ENCODE measurements around the gene LMBR1L. TPM values are rescaled to one million over a fixed set of nuclear protein-coding genes. Genes with fewer than 3 reads are reported as not detected.

The LMBR1L gene
- total and polyA plus RNA-seq, 2 of the 13 experiments (the other 11 are each of a cell fraction or from before 2014, with no cell fraction given), result 12.2 to 65.9 TPM

DNA sequence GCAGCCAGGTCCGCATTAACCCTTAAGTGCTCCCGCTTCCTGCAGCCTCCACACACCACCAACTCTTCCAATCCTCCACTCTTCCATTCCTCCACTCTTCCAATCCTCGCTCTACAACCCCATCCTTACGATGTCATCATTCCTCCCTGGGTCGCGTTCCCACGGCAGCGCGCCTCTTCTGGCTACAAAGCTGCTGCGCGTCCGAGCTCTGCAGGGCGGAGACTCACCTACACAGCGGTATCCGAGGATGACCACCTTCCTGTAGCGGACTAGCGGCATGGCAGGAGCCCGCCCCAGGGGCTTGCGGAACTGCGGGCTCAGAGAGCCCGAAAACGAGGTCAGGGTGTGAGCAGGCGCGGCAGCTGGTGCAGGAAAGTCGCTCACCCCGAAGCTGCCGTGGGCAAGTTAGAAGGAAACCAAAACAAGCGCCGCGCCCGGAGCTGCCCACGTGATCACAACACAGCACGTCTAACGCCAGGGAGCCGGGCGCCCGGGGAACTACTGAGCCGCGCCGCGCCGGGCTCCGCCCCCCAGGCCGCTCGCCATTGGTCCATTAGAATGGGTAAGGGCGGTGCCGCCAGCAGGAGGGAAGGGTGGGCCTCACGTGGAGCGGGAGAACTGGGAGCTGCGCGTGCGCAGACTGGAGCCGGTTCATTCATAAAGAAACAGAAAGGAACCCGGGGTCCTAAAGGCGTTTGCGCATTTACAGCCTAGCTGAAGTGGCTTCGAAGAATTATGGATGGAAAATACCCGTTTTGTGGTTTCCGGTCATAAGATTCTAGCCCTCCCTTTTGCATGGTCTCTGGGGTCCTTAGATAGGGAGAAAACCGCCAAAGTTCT, 40.9 kb downstream of the LMBR1L start, which contains the start of gene RHEBL1 (continued):
- no peak for TF ChIP-seq ZNF597 (CRISPR knock-in tag; IDR thresholded peaks at IDR 0.05)
- no peak for TF ChIP-seq ZNF546 (CRISPR knock-in tag; conservative IDR thresholded peaks at IDR 0.05)
- TF ChIP-seq JARID2 (CRISPR knock-in tag; IDR thresholded peaks at IDR 0.05; ENCODE audit: insufficient replicate concordance), result no peak
- TF ChIP-seq SP4 (CRISPR knock-in tag; IDR thresholded peaks at IDR 0.05), result peak; percentile 52; the same call in 1 of the 2 replicates
- TF ChIP-seq, protein P1, sequence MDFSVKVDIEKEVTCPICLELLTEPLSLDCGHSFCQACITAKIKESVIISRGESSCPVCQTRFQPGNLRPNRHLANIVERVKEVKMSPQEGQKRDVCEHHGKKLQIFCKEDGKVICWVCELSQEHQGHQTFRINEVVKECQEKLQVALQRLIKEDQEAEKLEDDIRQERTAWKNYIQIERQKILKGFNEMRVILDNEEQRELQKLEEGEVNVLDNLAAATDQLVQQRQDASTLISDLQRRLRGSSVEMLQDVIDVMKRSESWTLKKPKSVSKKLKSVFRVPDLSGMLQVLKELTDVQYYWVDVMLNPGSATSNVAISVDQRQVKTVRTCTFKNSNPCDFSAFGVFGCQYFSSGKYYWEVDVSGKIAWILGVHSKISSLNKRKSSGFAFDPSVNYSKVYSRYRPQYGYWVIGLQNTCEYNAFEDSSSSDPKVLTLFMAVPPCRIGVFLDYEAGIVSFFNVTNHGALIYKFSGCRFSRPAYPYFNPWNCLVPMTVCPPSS (IDR thresholded peaks at IDR 0.05), result no peak
- TF ChIP-seq ZNF3 (CRISPR knock-in tag; IDR thresholded peaks at IDR 0.05), result no peak
- TF ChIP-seq HNRNPL (IDR thresholded peaks at IDR 0.05; ENCODE audit: low read depth, low read length), result 0 out of 2 replicates have a peak, but pooled peaks have one; percentile 55
- no peak for TF ChIP-seq ZNF253 (CRISPR knock-in tag; IDR thresholded peaks at IDR 0.05; ENCODE audit: borderline replicate concordance)
- no peak for TF ChIP-seq NFE2L2 (IDR thresholded peaks at IDR 0.05; ENCODE audit: low read length)
- peak; percentile 73 for TF ChIP-seq XRCC5 (optimal IDR thresholded peaks at IDR 0.05; ENCODE audit: low read length)
- TF ChIP-seq ZBED4 (CRISPR knock-in tag; IDR thresholded peaks at IDR 0.05; ENCODE audit: borderline replicate concordance), result no peak
- no peak for TF ChIP-seq IKZF4 (CRISPR knock-in tag; IDR thresholded peaks at IDR 0.05; ENCODE audit: borderline replicate concordance, low read depth, not compliant biosample characterization)
- peak; percentile 78; the same call in 1 of the 2 replicates for TF ChIP-seq ZNF749 (CRISPR knock-in tag; IDR thresholded peaks at IDR 0.05; ENCODE audit: borderline replicate concordance)
- no peak for TF ChIP-seq ZNF776 (CRISPR knock-in tag; IDR thresholded peaks at IDR 0.05)
- TF ChIP-seq RFXAP (CRISPR knock-in tag; IDR thresholded peaks at IDR 0.05; ENCODE audit: borderline replicate concordance), result peak; percentile 82
- TF ChIP-seq FOXK2 (IDR thresholded peaks at IDR 0.05), result peak; percentile 81; the same call in 1 of the 2 replicates
- TF ChIP-seq ZBTB26 (CRISPR knock-in tag; IDR thresholded peaks at IDR 0.05; ENCODE audit: borderline replicate concordance), result no peak
- 0 out of 2 replicates have a peak, but pooled peaks have one; percentile 53 for TF ChIP-seq GMEB2 (CRISPR knock-in tag; IDR thresholded peaks at IDR 0.05; ENCODE audit: low read depth)
- TF ChIP-seq ZNF256 (CRISPR knock-in tag; conservative IDR thresholded peaks at IDR 0.05), result no peak
- no peak for TF ChIP-seq ZBTB7B (CRISPR knock-in tag; IDR thresholded peaks at IDR 0.05)
